Endothelial cell of umbilical vein (primary cell): Measurements from ENCODE around the gene KCNE4. TPM values are rescaled to one million over a fixed set of nuclear protein-coding genes. Genes with fewer than 3 reads are reported as not detected.

Source experiments
- BruUV-seq: library from RNA; stranded (reverse); fragments of 400-500 nt; replicated peaks from 2 replicates; lab custom pipeline; 2021; lab: Mats Ljungman, UMichigan
- CTCF ChIA-PET: fragments of 300-600, 350-600 bp; sonication (Branson Sonifier 250); formaldehyde crosslinking; loops from one replicate; lab custom pipeline; 2021; ENCODE audit warnings: antibody characterized with exemption, inconsistent platforms; lab: Charles Lee
- POLR2A ChIA-PET: fragments of 300-600, 350-600 bp; sonication (Branson Sonifier 250); formaldehyde crosslinking; loops from one replicate; lab custom pipeline; 2021; ENCODE audit warnings: antibody characterized with exemption, inconsistent platforms; lab: Charles Lee
- DNase-seq: peaks from one replicate; pipeline ENCODE4 v3.0.0-alpha.2; 2011; ENCODE audit warnings: low read depth, low spot score
- FAIRE-seq: peaks from 2 replicates; lab custom pipeline; 2011; peaks lifted over from hg19 to GRCh38; lab: Jason Lieb, UNC
- H2AFZ ChIP-seq: 2 replicates; pipeline ENCODE4 v1.6.0; 2012; ENCODE audit warnings: low read depth, low read length, control low read depth, inconsistent platforms
- H3K27ac ChIP-seq: 2 replicates; pipeline ENCODE4 v1.5.1; 2011; ENCODE audit warnings: low read depth, mild to moderate bottlenecking, control low read depth, low read length, moderate library complexity; ENCODE audit not compliant: insufficient read depth
- H3K27me3 ChIP-seq, 2 experiments: 2 replicates each; pipeline versions ENCODE4 v1.6.0 to v1.6.1; 2011; ENCODE audit warnings: low read length in 2 of 2, mixed read lengths in 1 of 2; ENCODE audit not compliant: control insufficient read depth in 2 of 2, insufficient read depth in 2 of 2
- H3K36me3 ChIP-seq, 2 experiments: 2 replicates in 1 of 2; 3 replicates in 1 of 2; pipeline ENCODE4 v1.5.1; 2011; ENCODE audit warnings: low read length in 2 of 2, mild to moderate bottlenecking in 1 of 2, moderate library complexity in 1 of 2; ENCODE audit not compliant: control insufficient read depth in 2 of 2, insufficient read depth in 2 of 2; ENCODE audit errors: extremely low read depth in 1 of 2
- H3K4me1 ChIP-seq: 3 replicates; pipeline ENCODE4 v1.5.1; 2011; ENCODE audit warnings: mild to moderate bottlenecking, low read length; ENCODE audit not compliant: control insufficient read depth, insufficient read depth; ENCODE audit errors: extremely low read depth
- H3K4me2 ChIP-seq: 2 replicates; pipeline ENCODE4 v1.6.1; 2011; ENCODE audit warnings: low read length, control low read depth, mixed read lengths; ENCODE audit not compliant: insufficient read depth
- H3K4me3 ChIP-seq, 3 experiments: fragments of 200-600 bp in 1 of 3; sonication (generic), shearing (Covaris generic) in 1 of 3; replicated peaks in 1 of 3; 2 replicates each; pipeline ENCODE4 v1.5.1; 2011 to 2016; ENCODE audit warnings: control low read depth in 3 of 3, low read length in 3 of 3, mild to moderate bottlenecking in 2 of 3, inconsistent platforms in 1 of 3, low read depth in 1 of 3, moderate library complexity in 1 of 3; ENCODE audit not compliant: insufficient read depth in 1 of 3
- H3K79me2 ChIP-seq: 2 replicates; pipeline ENCODE4 v1.6.0; 2012; ENCODE audit warnings: low read length, inconsistent platforms; ENCODE audit not compliant: control insufficient read depth, insufficient read depth
- H3K9ac ChIP-seq: replicated peaks from 2 replicates; pipeline ENCODE3; 2011; ENCODE audit warnings: low read length, control low read depth; ENCODE audit not compliant: insufficient read depth; ENCODE audit errors: extremely low read depth
- H3K9me1 ChIP-seq: replicated peaks from 3 replicates; pipeline ENCODE4 v1.6.0; 2011; ENCODE audit warnings: mild to moderate bottlenecking, low read length; ENCODE audit not compliant: control insufficient read depth, insufficient read depth; ENCODE audit errors: extremely low read depth
- H3K9me3 ChIP-seq: replicated peaks from 2 replicates; pipeline ENCODE4 v1.5.1; 2012; ENCODE audit warnings: low read length, inconsistent platforms; ENCODE audit not compliant: control insufficient read depth, insufficient read depth
- H4K20me1 ChIP-seq: replicated peaks from 2 replicates; pipeline ENCODE3; 2011; ENCODE audit warnings: mild to moderate bottlenecking, low read length; ENCODE audit not compliant: control insufficient read depth, insufficient read depth; ENCODE audit errors: extremely low read depth
- CTCF ChIP-seq, 2 donors: IDR thresholded peaks; 1 replicate in 1 of 2; 2 replicates in 1 of 2; pipeline ENCODE4 v1.5.1; 2011; ENCODE audit warnings: low read length in 2 of 2, mild to moderate bottlenecking in 2 of 2, moderate library complexity in 2 of 2, control low read depth in 1 of 2, inconsistent platforms in 1 of 2, low read depth in 1 of 2; ENCODE audit not compliant: insufficient read depth in 1 of 2; ENCODE audit errors: extremely low read depth in 1 of 2
- EZH2 ChIP-seq: IDR thresholded peaks from 2 replicates; pipeline ENCODE4 v1.6.1; 2012; ENCODE audit warnings: borderline replicate concordance, low read depth, mild to moderate bottlenecking, moderate library complexity, low read length, inconsistent platforms; ENCODE audit not compliant: severe bottlenecking
- FOS ChIP-seq: IDR thresholded peaks from 2 replicates; pipeline ENCODE4 v1.6.1; 2011; ENCODE audit warnings: mild to moderate bottlenecking, low read length, moderate library complexity, borderline replicate concordance; ENCODE audit not compliant: insufficient read depth
- GATA2 ChIP-seq: IDR thresholded peaks from 2 replicates; pipeline ENCODE4 v1.7.0; 2011; ENCODE audit warnings: low read depth, mild to moderate bottlenecking, moderate library complexity, mixed read lengths, low read length; ENCODE audit not compliant: insufficient read length, insufficient read depth
- JUN ChIP-seq: IDR thresholded peaks from 2 replicates; pipeline ENCODE4 v1.6.1; 2011; ENCODE audit warnings: borderline replicate concordance, low read depth; ENCODE audit not compliant: insufficient read length, insufficient read depth
- MAX ChIP-seq: IDR thresholded peaks from 2 replicates; pipeline ENCODE4 v1.6.1; 2011; ENCODE audit not compliant: insufficient read depth, insufficient read length
- MYC ChIP-seq: IDR thresholded peaks from one replicate; pipeline ENCODE4 v1.6.1; 2011; ENCODE audit warnings: mild to moderate bottlenecking, low read depth, low read length
- POLR2A ChIP-seq: IDR thresholded peaks from 2 replicates; pipeline ENCODE4 v1.6.1; 2012; ENCODE audit warnings: low read depth, mild to moderate bottlenecking, control low read depth, low read length
- POLR2AphosphoS5 ChIP-seq: IDR thresholded peaks from 2 replicates; pipeline ENCODE4 v1.6.1; 2012; ENCODE audit warnings: low read depth, mild to moderate bottlenecking, control low read depth, low read length, moderate library complexity; ENCODE audit not compliant: insufficient read depth
- dilution Hi-C: fragments of 300-500 bp; cut with MboI; formaldehyde crosslinking; loops from one replicate; pipeline ENCODE4 v1.15.0; 2019; ENCODE audit warnings: low sequenced_read_pairs; ENCODE audit not compliant: extremely low pct_ligation_motif_present
- intact Hi-C: fragments of 100-400 bp; cut with micrococcal nuclease; formaldehyde crosslinking; loops from one replicate; pipeline ENCODE4 v1.10.0; 2022
- polyA plus RNA-seq, 4 experiments: library from polyadenylated mRNA; depleted of rRNA in 3 of 4; stranded (reverse) in 3 of 4; unstranded in 1 of 4; fragments of >200 nt; gene quantifications; 2 replicates each; pipeline versions ENCODE4 v1.2.1 to v1.2.3, GENCODE V29; 2011 to 2012; ENCODE audit warnings: missing spikeins in 1 of 4
- total RNA-seq: library from RNA; stranded (reverse); gene quantifications from 2 replicates; pipeline ENCODE4 v1.2.3, GENCODE V29; 2021

Gene KCNE4
- total and polyA plus RNA-seq, 2 donors (not counting 3 experiments of a cell fraction or from before 2014, with no cell fraction given): 0.01 TPM; not detected in 1

GRCh38 chr2:223044092-223044836 is 7.7 kb upstream of the KCNE4 start:
- H3K9ac ChIP-seq: no peak overlapping the region
- FAIRE-seq: no peak

More at GRCh38 chr2:223044092-223044836, 7.7 kb upstream of the KCNE4 start:
- no peaks in the 10 kb centered on the region for H3K9me3 ChIP-seq
- dilution Hi-C loops: no loop called here
- POLR2A ChIA-PET: no interaction called here
- H4K20me1 ChIP-seq: no peaks in the 10 kb centered on the region
- H2AFZ ChIP-seq: no peak overlapping the region
- H3K9me1 ChIP-seq: no peaks in the 10 kb centered on the region
- no peak overlapping the region for H3K27ac ChIP-seq
- peak; percentile 54 for DNase-seq
- no peaks in the 10 kb centered on the region for H3K36me3 ChIP-seq
- no peak overlapping the region for H3K4me3 ChIP-seq
- no peak for TF ChIP-seq POLR2AphosphoS5
- TF ChIP-seq CTCF (IDR thresholded peaks at IDR 0.05; ENCODE audit: extremely low read depth in 1 of 2, insufficient read depth in 1 of 2, low read depth in 1 of 2, low read length in 2 of 2): no peak
- TF ChIP-seq EZH2: no peak
- TF ChIP-seq JUN: no peak
- TF ChIP-seq MAX: no peak
- TF ChIP-seq POLR2A: no peak
- no peak for TF ChIP-seq MYC
- TF ChIP-seq GATA2: no peak
- no peak for TF ChIP-seq FOS
- intact Hi-C loops: loop anchor here (5.0 kb wide), 1 partner anchor 68 kb away; no protein-coding TSS in a partner anchor
- H3K79me2 ChIP-seq: no peaks in the 10 kb centered on the region
- H3K4me1 ChIP-seq: peaks cover 14% of the 10 kb centered on the region
- no TSS peak for BruUV-seq
- no peaks in the 10 kb centered on the region for H3K27me3 ChIP-seq
- H3K4me2 ChIP-seq: no peak overlapping the region
- CTCF ChIA-PET: no interaction called here
